ENCODE measurements around the gene COPB1.

The COPB1 gene

GRCh38 chr11:14506532-14506931, 6.9 kb upstream of the COPB1 start:
- Histone ChIP-seq H3K4me3 (ENCODE audit: low read length) (no peak overlapping the region), H3K27ac (ENCODE audit: low read depth, low read length) (no peak overlapping the region), H3K9me3 (ENCODE audit: insufficient read depth, low read depth, low read length) (no peaks in the 10 kb centered on the region), H3K9ac (ENCODE audit: low read depth, low read length) (no peak overlapping the region), H3K27me3 (ENCODE audit: insufficient read depth, low read length) (no peaks in the 10 kb centered on the region), H3K36me3 (ENCODE audit: insufficient read depth, low read length) (peaks cover 81% of the 10 kb centered on the region), H3K4me1 (ENCODE audit: insufficient read depth, low read length) (no peaks in the 10 kb centered on the region)
- 98% methylated on average over 3 of the region's 3 CpGs for WGBS

GRCh38 chr11:14503023-14503422, 3.4 kb upstream of the COPB1 start:
- peaks cover 4% of the 10 kb centered on the region for H3K4me1 ChIP-seq (ENCODE audit: insufficient read depth, low read length)
- no peak overlapping the region for H3K4me3 ChIP-seq (ENCODE audit: low read length)
- no peak overlapping the region for H3K27ac ChIP-seq (ENCODE audit: low read depth, low read length)
- no peaks in the 10 kb centered on the region for H3K27me3 ChIP-seq (ENCODE audit: insufficient read depth, low read length)
- peaks cover 53% of the 10 kb centered on the region for H3K36me3 ChIP-seq (ENCODE audit: insufficient read depth, low read length)
- WGBS: 93% methylated on average over 1 of the region's 1 CpG
- no peaks in the 10 kb centered on the region for H3K9me3 ChIP-seq (ENCODE audit: insufficient read depth, low read depth, low read length)
- no peak overlapping the region for H3K9ac ChIP-seq (ENCODE audit: low read depth, low read length)

- no peak overlapping the region for H3K9ac ChIP-seq (ENCODE audit: low read depth, low read length)
- H3K4me3 ChIP-seq (ENCODE audit: low read length): no peak overlapping the region
- no peak overlapping the region for H3K27ac ChIP-seq (ENCODE audit: low read depth, low read length)
- no peaks in the 10 kb centered on the region for H3K27me3 ChIP-seq (ENCODE audit: insufficient read depth, low read length)
- no peaks in the 10 kb centered on the region for H3K9me3 ChIP-seq (ENCODE audit: insufficient read depth, low read depth, low read length)
- H3K36me3 ChIP-seq (ENCODE audit: insufficient read depth, low read length): peaks cover 53% of the 10 kb centered on the region
- WGBS: 94% methylated on average over 4 of the region's 4 CpGs
- H3K4me1 ChIP-seq (ENCODE audit: insufficient read depth, low read length): peaks cover 4% of the 10 kb centered on the region
Observed at GRCh38 chr11:14502039-14502438, 2.4 kb upstream of the COPB1 start.

- Histone ChIP-seq H3K27me3 (ENCODE audit: insufficient read depth, low read length) (no peaks in the 10 kb centered on the region), H3K36me3 (ENCODE audit: insufficient read depth, low read length) (peaks cover 53% of the 10 kb centered on the region), H3K9ac (ENCODE audit: low read depth, low read length) (peak overlapping the region; percentile 84), H3K27ac (ENCODE audit: low read depth, low read length) (peak overlapping the region; percentile 79), H3K9me3 (ENCODE audit: insufficient read depth, low read depth, low read length) (no peaks in the 10 kb centered on the region), H3K4me3 (ENCODE audit: low read length) (peak overlapping the region; percentile 77), H3K4me1 (ENCODE audit: insufficient read depth, low read length) (peaks cover 4% of the 10 kb centered on the region)
- WGBS: 5% methylated on average over 6 of the region's 6 CpGs
Observed at GRCh38 chr11:14500181-14500651, 605 bp upstream of the COPB1 start.

- WGBS: 2% methylated on average over 14 of the region's 19 CpGs
- Histone ChIP-seq H3K9ac (ENCODE audit: low read depth, low read length) (peak overlapping the region; percentile 84), H3K4me1 (ENCODE audit: insufficient read depth, low read length) (peaks cover 4% of the 10 kb centered on the region), H3K27me3 (ENCODE audit: insufficient read depth, low read length) (no peaks in the 10 kb centered on the region), H3K36me3 (ENCODE audit: insufficient read depth, low read length) (peaks cover 53% of the 10 kb centered on the region), H3K27ac (ENCODE audit: low read depth, low read length) (no peak overlapping the region), H3K9me3 (ENCODE audit: insufficient read depth, low read depth, low read length) (no peaks in the 10 kb centered on the region), H3K4me3 (ENCODE audit: low read length) (peak overlapping the region; percentile 77)
Observed at GRCh38 chr11:14499178-14499559, 442 bp downstream of the COPB1 start.

GRCh38 chr11:14480716-14481115, 18.9 kb downstream of the COPB1 start:
- Histone ChIP-seq H3K27me3 (ENCODE audit: insufficient read depth, low read length) (no peaks in the 10 kb centered on the region), H3K9ac (ENCODE audit: low read depth, low read length) (no peak overlapping the region), H3K4me3 (ENCODE audit: low read length) (no peak overlapping the region), H3K27ac (ENCODE audit: low read depth, low read length) (no peak overlapping the region), H3K4me1 (ENCODE audit: insufficient read depth, low read length) (no peaks in the 10 kb centered on the region), H3K9me3 (ENCODE audit: insufficient read depth, low read depth, low read length) (no peaks in the 10 kb centered on the region), H3K36me3 (ENCODE audit: insufficient read depth, low read length) (peaks cover 98% of the 10 kb centered on the region)
- 96% methylated on average over 3 of the region's 3 CpGs for WGBS

- H3K9me3 ChIP-seq (ENCODE audit: insufficient read depth, low read depth, low read length): no peaks in the 10 kb centered on the region
- H3K4me3 ChIP-seq (ENCODE audit: low read length): no peak overlapping the region
- H3K27ac ChIP-seq (ENCODE audit: low read depth, low read length): no peak overlapping the region
- H3K9ac ChIP-seq (ENCODE audit: low read depth, low read length): no peak overlapping the region
- no peaks in the 10 kb centered on the region for H3K4me1 ChIP-seq (ENCODE audit: insufficient read depth, low read length)
- H3K27me3 ChIP-seq (ENCODE audit: insufficient read depth, low read length): no peaks in the 10 kb centered on the region
- WGBS: 92% methylated on average over 1 of the region's 1 CpG
- H3K36me3 ChIP-seq (ENCODE audit: insufficient read depth, low read length): peaks cover 97% of the 10 kb centered on the region
Observed at GRCh38 chr11:14471127-14471526, 28.5 kb downstream of the COPB1 start.

- Histone ChIP-seq H3K9ac (ENCODE audit: low read depth, low read length) (no peak overlapping the region), H3K27ac (ENCODE audit: low read depth, low read length) (no peak overlapping the region), H3K27me3 (ENCODE audit: insufficient read depth, low read length) (no peaks in the 10 kb centered on the region), H3K9me3 (ENCODE audit: insufficient read depth, low read depth, low read length) (no peaks in the 10 kb centered on the region), H3K4me3 (ENCODE audit: low read length) (no peak overlapping the region), H3K36me3 (ENCODE audit: insufficient read depth, low read length) (peaks cover 98% of the 10 kb centered on the region), H3K4me1 (ENCODE audit: insufficient read depth, low read length) (no peaks in the 10 kb centered on the region)
- WGBS: 96% methylated on average over 2 of the region's 2 CpGs
Observed at GRCh38 chr11:14463623-14464022, 36.0 kb downstream of the COPB1 start.

GRCh38 chr11:14460147-14460546, 39.5 kb downstream of the COPB1 start:
- no peaks in the 10 kb centered on the region for H3K27me3 ChIP-seq (ENCODE audit: insufficient read depth, low read length)
- H3K36me3 ChIP-seq (ENCODE audit: insufficient read depth, low read length): peaks cover 85% of the 10 kb centered on the region
- no peaks in the 10 kb centered on the region for H3K9me3 ChIP-seq (ENCODE audit: insufficient read depth, low read depth, low read length)
- H3K27ac ChIP-seq (ENCODE audit: low read depth, low read length): no peak overlapping the region
- no peaks in the 10 kb centered on the region for H3K4me1 ChIP-seq (ENCODE audit: insufficient read depth, low read length)
- no peak overlapping the region for H3K9ac ChIP-seq (ENCODE audit: low read depth, low read length)
- H3K4me3 ChIP-seq (ENCODE audit: low read length): no peak overlapping the region

GRCh38 chr11:14458377-14458776, 41.2 kb downstream of the COPB1 start:
- Histone ChIP-seq H3K4me3 (ENCODE audit: low read length) (no peak overlapping the region), H3K27ac (ENCODE audit: low read depth, low read length) (no peak overlapping the region), H3K9me3 (ENCODE audit: insufficient read depth, low read depth, low read length) (no peaks in the 10 kb centered on the region), H3K9ac (ENCODE audit: low read depth, low read length) (no peak overlapping the region), H3K27me3 (ENCODE audit: insufficient read depth, low read length) (no peaks in the 10 kb centered on the region), H3K4me1 (ENCODE audit: insufficient read depth, low read length) (no peaks in the 10 kb centered on the region), H3K36me3 (ENCODE audit: insufficient read depth, low read length) (peaks cover 67% of the 10 kb centered on the region)
- WGBS: 92% methylated on average over 3 of the region's 3 CpGs

GRCh38 chr11:14455648-14456430, 43.8 kb downstream of the COPB1 start:
- no peak overlapping the region for H3K27ac ChIP-seq (ENCODE audit: low read depth, low read length)
- no peaks in the 10 kb centered on the region for H3K9me3 ChIP-seq (ENCODE audit: insufficient read depth, low read depth, low read length)
- H3K36me3 ChIP-seq (ENCODE audit: insufficient read depth, low read length): peaks cover 49% of the 10 kb centered on the region
- 94% methylated on average over 3 of the region's 3 CpGs for WGBS
- no peak overlapping the region for H3K9ac ChIP-seq (ENCODE audit: low read depth, low read length)
- no peaks in the 10 kb centered on the region for H3K4me1 ChIP-seq (ENCODE audit: insufficient read depth, low read length)
- no peak overlapping the region for H3K4me3 ChIP-seq (ENCODE audit: low read length)
- H3K27me3 ChIP-seq (ENCODE audit: insufficient read depth, low read length): no peaks in the 10 kb centered on the region

Measured in HUES64 (cell line).